GM23248 (cell line): Measurements from ENCODE around the gene CACNA2D1.

Experiments
- EZH2 ChIP-seq: fragments of 200-600 bp; sonication (generic); IDR thresholded peaks from 2 replicates; pipeline ENCODE4 v1.6.1; 2018; ENCODE audit warnings: antibody characterized with exemption, mild to moderate bottlenecking; ENCODE audit not compliant: insufficient read depth, poor library complexity, severe bottlenecking
- EZH2phosphoT487 ChIP-seq: fragments of 200-600 bp; sonication (generic); IDR thresholded peaks from 2 replicates; pipeline ENCODE4 v1.6.1; 2018; ENCODE audit warnings: antibody characterized with exemption, moderate library complexity, mild to moderate bottlenecking, low read depth; ENCODE audit not compliant: insufficient read depth

GRCh38 chr7:82443547-82444219, at the start of gene CACNA2D1:
- TF ChIP-seq EZH2: no peak
- no peak for TF ChIP-seq EZH2phosphoT487
